DOHH2 (cell line): ENCODE results near the gene NLRP7.
"Not testable (repeated sequence)": the region's sequence is repeated elsewhere in the genome, so short reads cannot be mapped to it uniquely, and the experiment has no call there.

Experiments used
- H3F3A ChIP-seq: fragments of 200-600 bp; sonication (generic), shearing (Covaris generic); 2 replicates; pipeline ENCODE4 v1.6.0; 2016; ENCODE audit warnings: antibody characterized with exemption, mild to moderate bottlenecking; ENCODE audit not compliant: control insufficient read depth, insufficient read depth
- H3K27ac ChIP-seq: fragments of 200-600 bp; sonication (generic); 2 replicates; pipeline ENCODE4 v1.5.1; 2014; ENCODE audit warnings: low read depth, mild to moderate bottlenecking, low read length, moderate library complexity
- H3K27me3 ChIP-seq: fragments of 200-600 bp; sonication (generic); 2 replicates; pipeline ENCODE4 v1.6.1; 2014; ENCODE audit warnings: mild to moderate bottlenecking, low read length, mixed read lengths; ENCODE audit not compliant: control insufficient read depth
- H3K36me3 ChIP-seq: fragments of 200-600 bp; sonication (generic); 2 replicates; pipeline ENCODE4 v1.6.1; 2014; ENCODE audit warnings: mild to moderate bottlenecking, low read length, moderate library complexity, mixed read lengths; ENCODE audit not compliant: control insufficient read depth
- H3K4me1 ChIP-seq: fragments of 200-600 bp; sonication (generic); 2 replicates; pipeline ENCODE4 v1.6.1; 2014; ENCODE audit warnings: mild to moderate bottlenecking, low read length, mixed read lengths; ENCODE audit not compliant: control insufficient read depth
- H3K4me2 ChIP-seq: fragments of 200-600 bp; sonication (generic); 2 replicates; pipeline ENCODE4 v1.6.0; 2014; ENCODE audit warnings: mild to moderate bottlenecking, low read length, moderate library complexity
- H3K4me3 ChIP-seq: fragments of 200-600 bp; sonication (generic); 2 replicates; pipeline ENCODE4 v1.5.1; 2014; ENCODE audit warnings: mild to moderate bottlenecking, low read length, mixed read lengths
- H3K79me2 ChIP-seq: fragments of 200-600 bp; sonication (generic); 2 replicates; pipeline ENCODE4 v1.6.1; 2014; ENCODE audit warnings: mild to moderate bottlenecking, low read length, mixed read lengths; ENCODE audit not compliant: control insufficient read depth
- H3K9me2 ChIP-seq: fragments of 200-600 bp; sonication (generic); replicated peaks from 2 replicates; pipeline ENCODE4 v1.6.1; 2014; ENCODE audit warnings: mild to moderate bottlenecking, low read length, mixed read lengths; ENCODE audit not compliant: control insufficient read depth
- H3K9me3 ChIP-seq: fragments of 200-600 bp; sonication (generic); 2 replicates; pipeline ENCODE4 v1.6.1; 2014; ENCODE audit warnings: antibody characterized with exemption, low read length, mixed read lengths; ENCODE audit not compliant: control insufficient read depth, insufficient read depth
- H4K20me1 ChIP-seq: fragments of 200-600 bp; sonication (generic); 2 replicates; pipeline ENCODE4 v1.6.0; 2014; ENCODE audit warnings: low read depth, mild to moderate bottlenecking, antibody characterized with exemption, low read length, moderate library complexity; ENCODE audit not compliant: control insufficient read depth, insufficient read depth
- EZH2phosphoT487 ChIP-seq: fragments of 200-600 bp; sonication (generic); IDR thresholded peaks from 2 replicates; pipeline ENCODE4 v1.6.1; 2017; ENCODE audit warnings: borderline replicate concordance, mild to moderate bottlenecking, antibody characterized with exemption, low read length, moderate library complexity, mixed read lengths
- TF ChIP-seq, protein P1 (sequence below): fragments of 200-600 bp; sonication (generic); IDR thresholded peaks from one replicate; pipeline ENCODE4 v1.5.1; 2014; ENCODE audit warnings: antibody characterized with exemption, mild to moderate bottlenecking, low read depth, low read length; ENCODE audit not compliant: poor library complexity, severe bottlenecking

The NLRP7 gene

DNA sequence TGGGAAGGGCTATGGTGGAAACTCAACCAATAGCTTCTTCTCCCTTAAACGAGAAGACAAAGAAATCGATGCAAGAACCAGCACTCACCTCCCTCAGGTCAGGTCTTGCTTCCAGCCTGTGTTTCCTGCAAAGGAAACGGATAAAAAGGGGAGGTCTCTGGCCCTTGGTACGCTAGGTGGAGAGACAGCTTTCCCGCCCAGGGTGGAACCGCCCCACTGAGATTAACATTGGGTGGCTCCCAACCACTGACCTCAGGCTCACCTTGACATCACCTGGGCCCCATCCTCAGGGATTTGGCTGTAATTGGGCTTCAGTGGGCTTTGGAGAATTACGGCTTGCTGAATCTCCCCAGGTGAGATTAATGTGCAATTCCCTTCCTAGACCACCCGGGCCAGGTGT, at the start of gene NLRP7:
TSS of gene NLRP7 (minus strand) at position 150 of the 400 bp plus-strand sequence.
- Histone ChIP-seq H3K4me3 (no peak within 1 kb of the TSS), H3K27me3 (no peaks in the 10 kb centered on the region), H3F3A (no peaks in the 10 kb centered on the region), H3K4me1 (peaks cover 24% of the 10 kb centered on the region), H3K9me2 (no peaks in the 10 kb centered on the region), H3K27ac (no peak within 1 kb of the TSS), H3K36me3 (no peaks in the 10 kb centered on the region), H4K20me1 (no peaks in the 10 kb centered on the region), H3K79me2 (no peaks in the 10 kb centered on the region), H3K4me2 (no peak within 1 kb of the TSS), H3K9me3 (no peaks in the 10 kb centered on the region)
- no peak for TF ChIP-seq EZH2phosphoT487
- TF ChIP-seq, protein P1, sequence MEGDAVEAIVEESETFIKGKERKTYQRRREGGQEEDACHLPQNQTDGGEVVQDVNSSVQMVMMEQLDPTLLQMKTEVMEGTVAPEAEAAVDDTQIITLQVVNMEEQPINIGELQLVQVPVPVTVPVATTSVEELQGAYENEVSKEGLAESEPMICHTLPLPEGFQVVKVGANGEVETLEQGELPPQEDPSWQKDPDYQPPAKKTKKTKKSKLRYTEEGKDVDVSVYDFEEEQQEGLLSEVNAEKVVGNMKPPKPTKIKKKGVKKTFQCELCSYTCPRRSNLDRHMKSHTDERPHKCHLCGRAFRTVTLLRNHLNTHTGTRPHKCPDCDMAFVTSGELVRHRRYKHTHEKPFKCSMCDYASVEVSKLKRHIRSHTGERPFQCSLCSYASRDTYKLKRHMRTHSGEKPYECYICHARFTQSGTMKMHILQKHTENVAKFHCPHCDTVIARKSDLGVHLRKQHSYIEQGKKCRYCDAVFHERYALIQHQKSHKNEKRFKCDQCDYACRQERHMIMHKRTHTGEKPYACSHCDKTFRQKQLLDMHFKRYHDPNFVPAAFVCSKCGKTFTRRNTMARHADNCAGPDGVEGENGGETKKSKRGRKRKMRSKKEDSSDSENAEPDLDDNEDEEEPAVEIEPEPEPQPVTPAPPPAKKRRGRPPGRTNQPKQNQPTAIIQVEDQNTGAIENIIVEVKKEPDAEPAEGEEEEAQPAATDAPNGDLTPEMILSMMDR, result no peak

DNA sequence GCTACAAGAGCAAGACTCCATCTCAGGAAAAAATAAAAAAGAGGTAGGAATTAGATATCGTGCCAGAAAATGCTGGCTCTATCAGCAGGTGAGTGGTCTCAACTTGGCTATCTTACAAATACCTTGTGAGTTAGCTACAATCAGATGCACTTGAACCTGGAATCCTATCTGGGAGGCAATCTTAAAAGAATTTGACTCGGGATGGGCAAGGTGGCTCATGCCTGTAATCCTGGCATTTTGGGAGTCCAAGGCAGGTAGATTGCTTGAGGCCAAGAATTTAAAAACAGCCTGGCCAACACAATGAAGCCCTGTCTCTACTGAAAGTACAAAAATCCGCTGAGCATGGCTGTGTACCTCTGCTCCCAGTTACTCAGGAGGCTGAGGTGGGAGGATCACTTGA, 48.2 kb upstream of the NLRP7 start:
- H4K20me1 ChIP-seq, result no peaks in the 10 kb centered on the region
- no peaks in the 10 kb centered on the region for H3K9me3 ChIP-seq
- H3K27ac ChIP-seq, result no peak overlapping the region
- TF ChIP-seq, protein P1, result no peak
- no peak for TF ChIP-seq EZH2phosphoT487
- H3K9me2 ChIP-seq, result no peaks in the 10 kb centered on the region
- H3K79me2 ChIP-seq, result no peaks in the 10 kb centered on the region
- no peak overlapping the region for H3K4me2 ChIP-seq
- no peaks in the 10 kb centered on the region for H3K4me1 ChIP-seq
- no peak overlapping the region for H3K4me3 ChIP-seq
- no peaks in the 10 kb centered on the region for H3F3A ChIP-seq
- H3K36me3 ChIP-seq, result no peaks in the 10 kb centered on the region
- no peaks in the 10 kb centered on the region for H3K27me3 ChIP-seq

DNA sequence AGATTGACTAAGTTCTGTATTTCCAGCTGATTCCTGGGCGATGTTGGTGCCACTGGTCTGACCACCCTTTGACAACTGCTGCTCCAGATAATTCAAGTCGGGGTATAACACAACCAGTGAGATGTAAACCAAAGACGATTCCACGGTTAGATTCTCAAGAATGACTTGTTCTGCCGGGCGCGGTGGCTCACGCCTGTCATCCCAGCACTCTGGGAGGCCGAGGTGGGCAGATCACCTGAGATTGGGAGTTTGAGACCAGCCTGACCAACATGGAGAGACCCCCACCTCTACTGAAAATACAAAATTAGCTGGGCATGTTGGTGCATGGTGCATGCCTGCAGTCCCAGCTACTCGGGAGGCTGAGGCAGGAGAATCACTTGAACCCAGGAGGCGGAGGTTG, 42.2 kb upstream of the NLRP7 start:
- not testable (repeated sequence) for H3K36me3 ChIP-seq, H3K4me3 ChIP-seq, H3K27me3 ChIP-seq, H3F3A ChIP-seq, H3K27ac ChIP-seq, H3K9me2 ChIP-seq, H3K79me2 ChIP-seq, H3K4me1 ChIP-seq, H4K20me1 ChIP-seq, H3K9me3 ChIP-seq, H3K4me2 ChIP-seq

DNA sequence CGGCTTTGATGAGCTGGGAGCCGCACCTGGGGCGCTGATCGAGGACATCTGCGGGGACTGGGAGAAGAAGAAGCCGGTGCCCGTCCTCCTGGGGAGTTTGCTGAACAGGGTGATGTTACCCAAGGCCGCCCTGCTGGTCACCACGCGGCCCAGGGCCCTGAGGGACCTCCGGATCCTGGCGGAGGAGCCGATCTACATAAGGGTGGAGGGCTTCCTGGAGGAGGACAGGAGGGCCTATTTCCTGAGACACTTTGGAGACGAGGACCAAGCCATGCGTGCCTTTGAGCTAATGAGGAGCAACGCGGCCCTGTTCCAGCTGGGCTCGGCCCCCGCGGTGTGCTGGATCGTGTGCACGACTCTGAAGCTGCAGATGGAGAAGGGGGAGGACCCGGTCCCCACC, 35.2 kb upstream of the NLRP7 start:
- H3K27me3 ChIP-seq, H3K9me3 ChIP-seq, H3F3A ChIP-seq, H3K4me3 ChIP-seq, H3K79me2 ChIP-seq, H3K9me2 ChIP-seq, H3K27ac ChIP-seq, H3K4me1 ChIP-seq, H3K4me2 ChIP-seq, H3K36me3 ChIP-seq, H4K20me1 ChIP-seq: not testable (repeated sequence)

DNA sequence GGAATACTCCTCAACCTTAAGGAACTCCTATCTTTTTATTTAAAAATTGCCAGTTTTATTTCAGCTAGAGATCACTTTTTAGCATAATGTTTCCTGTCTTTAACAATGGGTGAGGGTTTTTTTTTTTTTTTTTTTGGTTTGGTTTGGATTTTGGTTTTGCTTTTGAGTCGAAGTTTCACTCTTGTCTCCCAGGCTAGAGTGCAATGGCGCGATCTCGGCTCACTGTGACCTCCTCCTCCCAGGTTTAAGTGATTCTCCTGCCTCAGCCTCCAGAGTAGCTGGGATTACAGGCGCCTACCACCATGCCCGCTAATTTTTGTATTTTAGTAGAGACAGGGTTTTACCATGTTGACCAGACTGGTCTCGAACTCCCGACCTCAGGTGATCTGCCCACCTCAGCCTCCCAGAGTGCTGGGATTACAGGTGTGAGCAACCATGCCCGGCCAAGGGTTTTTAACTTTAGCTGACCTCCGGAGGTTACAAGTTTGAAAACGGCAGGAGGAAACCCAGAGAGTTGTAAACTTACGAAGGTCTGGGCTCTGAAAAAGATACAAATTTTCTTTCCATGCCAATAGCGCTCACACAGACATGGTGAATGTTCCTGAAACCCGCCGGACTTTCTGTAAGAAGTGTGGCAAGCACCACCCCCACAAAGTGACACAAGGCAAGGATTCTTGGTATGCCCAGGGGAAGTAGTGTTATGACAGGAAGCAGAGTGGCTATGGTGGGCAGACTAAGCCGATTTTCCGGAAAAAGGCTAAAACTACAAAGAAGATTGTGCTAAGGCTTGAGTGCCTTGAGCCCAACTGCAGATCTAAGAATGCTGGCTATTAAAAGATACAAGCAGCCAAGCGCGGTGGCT, 26.1 kb upstream of the NLRP7 start:
- H3K4me2 ChIP-seq, H3K27ac ChIP-seq, H3K36me3 ChIP-seq, H3K9me2 ChIP-seq, H3K27me3 ChIP-seq, H3K79me2 ChIP-seq, H3F3A ChIP-seq, H3K9me3 ChIP-seq, H4K20me1 ChIP-seq, H3K4me1 ChIP-seq, H3K4me3 ChIP-seq: not testable (repeated sequence)

- not testable (repeated sequence) for H3K27me3 ChIP-seq, H3K36me3 ChIP-seq, H3K4me3 ChIP-seq, H4K20me1 ChIP-seq, H3F3A ChIP-seq, H3K4me2 ChIP-seq, H3K9me2 ChIP-seq, H3K79me2 ChIP-seq, H3K9me3 ChIP-seq, H3K27ac ChIP-seq
- H3K4me1 ChIP-seq, result peaks cover 15% of the 10 kb centered on the region
Observed at GRCh38 chr19:54971446-54971845, 24.1 kb upstream of the NLRP7 start.
